GM12865 (cell line): ENCODE measurements around the gene HPSE2.

Experiments used
- DNase-seq: peaks from one replicate; pipeline ENCODE4 v3.0.0; 2010; ENCODE audit warnings: low read depth
- H3K4me3 ChIP-seq: 2 replicates; pipeline ENCODE4 v1.5.1; 2011; ENCODE audit warnings: mild to moderate bottlenecking, low read depth, low read length, control low read depth
- CTCF ChIP-seq: IDR thresholded peaks from 2 replicates; pipeline ENCODE4 v1.5.1; 2011; ENCODE audit warnings: low read length, control low read depth, low read depth, inconsistent platforms; ENCODE audit not compliant: insufficient read depth; ENCODE audit errors: missing control alignments

HPSE2 gene

GRCh38 chr10:99224766-99225165 is 10.9 kb downstream of the HPSE2 start:
- H3K4me3 ChIP-seq, result no peak overlapping the region
- no peak for TF ChIP-seq CTCF
- no peak for DNase-seq

- no peak for TF ChIP-seq CTCF
- no peak for DNase-seq
- H3K4me3 ChIP-seq, result no peak overlapping the region
These were observed 28.3 kb downstream of the HPSE2 start for GRCh38 chr10:99207340-99207739.

- TF ChIP-seq CTCF, result no peak
- H3K4me3 ChIP-seq, result no peak overlapping the region
- DNase-seq, result no peak
These were observed 32.3 kb downstream of the HPSE2 start for GRCh38 chr10:99203310-99203709.

GRCh38 chr10:99172950-99173349 is 62.7 kb downstream of the HPSE2 start:
- DNase-seq, result no peak
- no peak overlapping the region for H3K4me3 ChIP-seq
- no peak for TF ChIP-seq CTCF

GRCh38 chr10:99172128-99172738 is 63.4 kb downstream of the HPSE2 start:
- H3K4me3 ChIP-seq, result no peak overlapping the region
- peak; percentile 29 for DNase-seq
- peak; percentile 32 for TF ChIP-seq CTCF

GRCh38 chr10:99170116-99170675 is 65.5 kb downstream of the HPSE2 start:
- no peak for TF ChIP-seq CTCF
- no peak for DNase-seq
- no peak overlapping the region for H3K4me3 ChIP-seq

- DNase-seq, result no peak
- no peak for TF ChIP-seq CTCF
- no peak overlapping the region for H3K4me3 ChIP-seq
These were observed 74.5 kb downstream of the HPSE2 start for GRCh38 chr10:99161165-99161564.
